Astrocyte (in vitro differentiated cells and primary cell): Measurements from ENCODE around the gene ZDHHC16. TPM values are rescaled to one million over a fixed set of nuclear protein-coding genes. Genes with fewer than 3 reads are reported as not detected.
"Not testable (repeated sequence)": the region's sequence is repeated elsewhere in the genome, so short reads cannot be mapped to it uniquely, and the experiment has no call there.

ENCODE experiments used
- DNase-seq: peaks from one replicate; pipeline ENCODE4 v3.0.0-alpha.2; 2010; ENCODE audit warnings: low read depth
- FAIRE-seq: peaks from 2 replicates; lab custom pipeline; 2011; peaks lifted over from hg19 to GRCh38; lab: Jason Lieb, UNC
- H2AFZ ChIP-seq: 2 replicates; pipeline ENCODE4 v1.6.0; 2012; ENCODE audit warnings: low read depth, low read length, inconsistent platforms
- H3K27ac ChIP-seq: 2 replicates; pipeline ENCODE4 v1.5.1; 2011; ENCODE audit warnings: low read depth, low read length, inconsistent platforms
- H3K27me3 ChIP-seq: 2 replicates; pipeline ENCODE4 v1.6.0; 2011; ENCODE audit warnings: low read length, inconsistent platforms; ENCODE audit not compliant: insufficient read depth
- H3K36me3 ChIP-seq: 2 replicates; pipeline ENCODE4 v1.5.1; 2011; ENCODE audit warnings: low read length, inconsistent platforms; ENCODE audit not compliant: insufficient read depth
- H3K4me1 ChIP-seq: 2 replicates; pipeline ENCODE4 v1.5.1; 2011; ENCODE audit warnings: low read length, inconsistent platforms; ENCODE audit not compliant: insufficient read depth
- H3K4me2 ChIP-seq: 2 replicates; pipeline ENCODE4 v1.6.0; 2012; ENCODE audit warnings: low read length, inconsistent platforms
- H3K4me3 ChIP-seq: 2 replicates; pipeline ENCODE4 v1.5.1; 2011; ENCODE audit warnings: low read depth, mild to moderate bottlenecking, low read length, inconsistent platforms; ENCODE audit not compliant: insufficient read depth
- H3K79me2 ChIP-seq: 2 replicates; pipeline ENCODE4 v1.6.0; 2012; ENCODE audit warnings: mild to moderate bottlenecking, low read length, inconsistent platforms; ENCODE audit not compliant: insufficient read depth
- H3K9ac ChIP-seq: 2 replicates; pipeline ENCODE4 v1.6.0; 2012; ENCODE audit warnings: mild to moderate bottlenecking, low read length, inconsistent platforms
- H3K9me3 ChIP-seq: 2 replicates; pipeline ENCODE4 v1.5.1; 2012; ENCODE audit warnings: low read depth, mild to moderate bottlenecking, low read length, inconsistent platforms; ENCODE audit not compliant: insufficient read depth
- H4K20me1 ChIP-seq: 2 replicates; pipeline ENCODE4 v1.6.0; 2012; ENCODE audit warnings: low read length, inconsistent platforms; ENCODE audit not compliant: insufficient read depth
- H3K27ac Mint-ChIP-seq: one replicate; pipeline ENCODE4 v1.8.0; 2021; ENCODE audit warnings: mild to moderate bottlenecking, mixed read lengths; ENCODE audit not compliant: unreplicated experiment
- H3K27me3 Mint-ChIP-seq: one replicate; pipeline ENCODE4 v1.8.0; 2021; ENCODE audit warnings: low read depth, mixed read lengths; ENCODE audit not compliant: unreplicated experiment
- H3K36me3 Mint-ChIP-seq: one replicate; pipeline ENCODE4 v1.8.0; 2021; ENCODE audit warnings: low read depth, mixed read lengths; ENCODE audit not compliant: unreplicated experiment
- H3K4me1 Mint-ChIP-seq: one replicate; pipeline ENCODE4 v1.8.0; 2021; ENCODE audit warnings: low read depth, mixed read lengths; ENCODE audit not compliant: unreplicated experiment
- H3K4me3 Mint-ChIP-seq: one replicate; pipeline ENCODE4 v1.8.0; 2021; ENCODE audit warnings: mild to moderate bottlenecking, moderate library complexity, mixed read lengths; ENCODE audit not compliant: unreplicated experiment
- H3K9me3 Mint-ChIP-seq: one replicate; pipeline ENCODE4 v1.8.0; 2021; ENCODE audit warnings: mild to moderate bottlenecking, mixed read lengths; ENCODE audit not compliant: unreplicated experiment
- EZH2 ChIP-seq: IDR thresholded peaks from 2 replicates; pipeline ENCODE4 v1.6.1; 2012; ENCODE audit warnings: mild to moderate bottlenecking, low read length, inconsistent platforms; ENCODE audit not compliant: insufficient read depth
- total RNA-seq: library from RNA; stranded (reverse); gene quantifications from 2 replicates; pipeline ENCODE4 v1.2.1, GENCODE V29; 2021
- TF ChIP-seq, protein P1 (sequence below): IDR thresholded peaks from 2 replicates; pipeline ENCODE4 v1.5.1; 2011; ENCODE audit warnings: low read depth, mild to moderate bottlenecking, inconsistent platforms, low read length, moderate library complexity; ENCODE audit not compliant: insufficient read depth

ZDHHC16 gene
- total RNA-seq, 1 donor from 2014 or later = 53.5 TPM

DNA sequence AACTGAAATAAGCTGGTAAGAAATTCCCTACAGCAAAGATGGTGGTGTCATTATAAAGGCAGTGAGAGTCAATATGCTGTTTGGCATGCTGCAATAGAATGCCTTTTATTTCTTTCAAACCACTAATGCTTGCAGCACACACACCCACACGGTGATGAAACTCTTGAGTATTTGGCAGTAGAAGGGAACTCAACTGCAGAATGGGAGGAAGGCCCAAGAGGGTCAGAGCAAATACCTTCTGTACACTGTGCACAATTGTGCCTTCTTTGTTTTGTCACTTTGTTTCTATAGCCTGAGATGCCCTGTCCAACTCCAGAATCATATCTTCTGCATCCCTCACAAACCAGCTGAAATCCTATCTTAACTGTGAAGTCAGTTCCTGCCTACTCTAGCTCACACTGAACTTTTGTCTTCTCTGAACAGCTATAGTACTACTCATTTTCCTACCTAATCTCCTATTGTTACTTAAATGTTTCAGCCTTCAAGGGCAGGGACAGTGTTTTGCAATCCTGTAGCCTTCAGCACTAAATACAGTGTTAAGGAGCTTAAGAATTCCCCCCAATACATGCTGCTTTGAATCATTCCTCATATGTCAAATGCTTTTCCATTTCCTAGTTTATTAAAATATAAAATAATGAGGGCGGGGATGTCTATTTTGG is 30.1 kb downstream of the ZDHHC16 start:
- Histone ChIP-seq H3K79me2 (peaks cover 14% of the 10 kb centered on the region), H3K27ac (no peak overlapping the region), H3K9ac (no peak overlapping the region), H3K36me3 (peaks cover 57% of the 10 kb centered on the region), H3K9me3 (no peaks in the 10 kb centered on the region), H2AFZ (no peak overlapping the region), H3K4me1 (peaks cover 9% of the 10 kb centered on the region), H3K4me2 (no peak overlapping the region), H3K27me3 (no peaks in the 10 kb centered on the region), H4K20me1 (peaks cover 33% of the 10 kb centered on the region), H3K4me3 (no peak overlapping the region)
- Mint-ChIP-seq H3K27ac (peak overlapping the region; percentile 59), H3K4me1 (peaks cover 8% of the 10 kb centered on the region), H3K27me3 (no peaks in the 10 kb centered on the region), H3K9me3 (peaks cover 2% of the 10 kb centered on the region), H3K4me3 (no peak overlapping the region), H3K36me3 (peaks cover 36% of the 10 kb centered on the region)
- DNase-seq (peak; percentile 86), FAIRE-seq (no peak)
- TF ChIP-seq EZH2 = no peak

DNA sequence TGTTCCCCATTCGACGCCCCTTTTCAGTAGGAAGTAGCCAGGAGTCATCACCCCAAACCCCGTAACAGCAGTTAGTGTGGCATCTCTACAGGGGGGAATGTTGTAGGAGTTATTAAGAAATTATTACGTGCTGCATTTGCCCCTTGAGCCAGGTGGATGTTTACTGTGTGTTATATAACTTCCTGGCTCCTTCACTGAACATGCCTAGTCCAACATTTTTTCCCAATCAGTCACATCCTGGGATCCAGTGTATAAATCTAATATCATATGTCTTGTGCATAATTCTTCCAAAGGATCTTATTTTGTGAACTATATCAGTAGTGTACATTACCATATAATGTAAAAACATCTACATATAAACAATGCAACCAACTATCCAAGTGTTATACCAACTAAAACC is 33.4 kb downstream of the ZDHHC16 start:
- not testable (repeated sequence) for H3K27ac ChIP-seq, H3K9ac ChIP-seq, H3K4me1 ChIP-seq, H3K27me3 Mint-ChIP-seq, H3K4me3 Mint-ChIP-seq, FAIRE-seq, H3K4me3 ChIP-seq, DNase-seq, H3K27ac Mint-ChIP-seq, H2AFZ ChIP-seq, H3K27me3 ChIP-seq, H3K9me3 ChIP-seq, H3K9me3 Mint-ChIP-seq, H3K4me2 ChIP-seq
- Mint-ChIP-seq H3K4me1 (peaks cover 22% of the 10 kb centered on the region), H3K36me3 (peaks cover 30% of the 10 kb centered on the region)
- Histone ChIP-seq H3K36me3 (peaks cover 52% of the 10 kb centered on the region), H4K20me1 (peaks cover 56% of the 10 kb centered on the region), H3K79me2 (peaks cover 36% of the 10 kb centered on the region)

DNA sequence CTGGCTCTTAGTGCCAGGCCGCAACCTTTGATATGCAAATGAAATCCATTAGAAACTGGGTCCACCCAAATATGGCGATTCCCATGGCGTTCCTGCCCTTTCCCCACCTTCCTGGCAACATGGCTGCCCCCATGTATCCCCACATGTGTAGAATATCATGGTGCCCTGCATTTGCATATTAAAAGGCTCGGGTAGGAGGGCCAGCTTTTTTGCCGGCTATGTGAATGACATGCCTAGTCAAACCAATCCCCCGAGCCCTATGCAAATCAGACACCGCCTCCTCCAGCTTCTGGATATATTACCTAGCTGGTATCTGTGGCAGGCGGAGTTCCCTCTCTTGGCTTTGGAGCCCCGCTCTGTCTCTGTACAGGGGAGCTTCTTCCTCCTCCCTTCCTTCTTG is 34.0 kb downstream of the ZDHHC16 start:
- H3K27ac Mint-ChIP-seq = no peak overlapping the region
- FAIRE-seq (no peak), DNase-seq (no peak)
- H3K4me1 ChIP-seq = peaks cover 9% of the 10 kb centered on the region
- no peak overlapping the region for H3K4me3 ChIP-seq
- TF ChIP-seq, protein P1, sequence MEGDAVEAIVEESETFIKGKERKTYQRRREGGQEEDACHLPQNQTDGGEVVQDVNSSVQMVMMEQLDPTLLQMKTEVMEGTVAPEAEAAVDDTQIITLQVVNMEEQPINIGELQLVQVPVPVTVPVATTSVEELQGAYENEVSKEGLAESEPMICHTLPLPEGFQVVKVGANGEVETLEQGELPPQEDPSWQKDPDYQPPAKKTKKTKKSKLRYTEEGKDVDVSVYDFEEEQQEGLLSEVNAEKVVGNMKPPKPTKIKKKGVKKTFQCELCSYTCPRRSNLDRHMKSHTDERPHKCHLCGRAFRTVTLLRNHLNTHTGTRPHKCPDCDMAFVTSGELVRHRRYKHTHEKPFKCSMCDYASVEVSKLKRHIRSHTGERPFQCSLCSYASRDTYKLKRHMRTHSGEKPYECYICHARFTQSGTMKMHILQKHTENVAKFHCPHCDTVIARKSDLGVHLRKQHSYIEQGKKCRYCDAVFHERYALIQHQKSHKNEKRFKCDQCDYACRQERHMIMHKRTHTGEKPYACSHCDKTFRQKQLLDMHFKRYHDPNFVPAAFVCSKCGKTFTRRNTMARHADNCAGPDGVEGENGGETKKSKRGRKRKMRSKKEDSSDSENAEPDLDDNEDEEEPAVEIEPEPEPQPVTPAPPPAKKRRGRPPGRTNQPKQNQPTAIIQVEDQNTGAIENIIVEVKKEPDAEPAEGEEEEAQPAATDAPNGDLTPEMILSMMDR = no peak
- TF ChIP-seq EZH2 = no peak
- H3K27me3 ChIP-seq = no peaks in the 10 kb centered on the region
- peaks cover 51% of the 10 kb centered on the region for H3K36me3 ChIP-seq
- peaks cover 28% of the 10 kb centered on the region for H3K36me3 Mint-ChIP-seq
- H3K9ac ChIP-seq = no peak overlapping the region
- no peak overlapping the region for H3K4me3 Mint-ChIP-seq
- H4K20me1 ChIP-seq = peaks cover 59% of the 10 kb centered on the region
- no peaks in the 10 kb centered on the region for H3K27me3 Mint-ChIP-seq
- no peak overlapping the region for H3K27ac ChIP-seq
- H2AFZ ChIP-seq = no peak overlapping the region
- no peaks in the 10 kb centered on the region for H3K9me3 ChIP-seq
- no peak overlapping the region for H3K4me2 ChIP-seq
- H3K9me3 Mint-ChIP-seq = peaks cover 2% of the 10 kb centered on the region
- peaks cover 22% of the 10 kb centered on the region for H3K4me1 Mint-ChIP-seq
- H3K79me2 ChIP-seq = peaks cover 41% of the 10 kb centered on the region
